ENCODE results near the gene SLBP. TPM values are rescaled to one million over a fixed set of nuclear protein-coding genes. Genes with fewer than 3 reads are reported as not detected.

The SLBP gene
- total and polyA plus RNA-seq, 2 donors (not counting 3 experiments of a cell fraction or from before 2014, with no cell fraction given): 48.3 to 63.1 TPM

DNA sequence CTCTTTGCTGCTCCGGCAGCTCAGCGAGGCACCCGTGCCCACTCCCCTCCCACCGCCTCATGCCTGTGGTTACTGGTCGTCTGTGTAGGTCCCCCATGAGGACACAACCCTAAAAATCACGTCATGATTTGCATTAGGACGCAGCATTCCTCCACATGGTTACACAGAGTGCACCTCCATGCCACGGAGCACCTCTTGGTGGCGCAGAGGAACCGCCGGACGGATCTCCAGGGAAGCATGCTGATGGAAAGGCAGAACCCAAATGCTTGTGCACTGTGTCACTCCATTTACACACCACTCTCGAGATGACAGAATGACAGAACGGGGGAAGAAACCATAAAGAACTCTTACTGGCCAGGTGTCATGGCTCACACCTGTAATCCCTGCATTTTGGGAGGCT is 50.4 kb downstream of the SLBP start:
- ChIA-PET CTCF (no interaction called here), POLR2A (no interaction called here)

More for the DNA sequence above, 50.4 kb downstream of the SLBP start:
- H3K9me3 ChIP-seq (replicated peaks; ENCODE audit: control insufficient read depth, insufficient read depth, low read length): no peaks in the 10 kb centered on the region
- no peak overlapping the region for H2AFZ ChIP-seq (ENCODE audit: low read depth, low read length)
- BruUV-seq (replicated peaks): no TSS peak
- no peak for FAIRE-seq
- intact Hi-C loops (cut with micrococcal nuclease): no loop called here
- H3K4me1 ChIP-seq (ENCODE audit: control insufficient read depth, extremely low read depth, insufficient read depth, low read length): no peaks in the 10 kb centered on the region
- H3K9me1 ChIP-seq (replicated peaks; ENCODE audit: control insufficient read depth, extremely low read depth, insufficient read depth, low read length): no peaks in the 10 kb centered on the region
- H3K9ac ChIP-seq (replicated peaks; ENCODE audit: extremely low read depth, insufficient read depth, low read length): no peak overlapping the region
- H3K36me3 ChIP-seq (ENCODE audit: control insufficient read depth in 2 of 2, extremely low read depth in 1 of 2, insufficient read depth in 2 of 2, low read length in 2 of 2): no peaks in the 10 kb centered on the region
- no peak overlapping the region for H3K4me3 ChIP-seq (replicated peaks in 1 of 3; ENCODE audit: insufficient read depth in 1 of 3, low read depth in 1 of 3, low read length in 3 of 3)
- no peak overlapping the region for H3K27ac ChIP-seq (ENCODE audit: insufficient read depth, low read depth, low read length)
- TF ChIP-seq, protein P1, sequence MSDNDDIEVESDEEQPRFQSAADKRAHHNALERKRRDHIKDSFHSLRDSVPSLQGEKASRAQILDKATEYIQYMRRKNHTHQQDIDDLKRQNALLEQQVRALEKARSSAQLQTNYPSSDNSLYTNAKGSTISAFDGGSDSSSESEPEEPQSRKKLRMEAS (IDR thresholded peaks at IDR 0.05; ENCODE audit: insufficient read depth, insufficient read length): no peak
- TF ChIP-seq JUN (IDR thresholded peaks at IDR 0.05; ENCODE audit: borderline replicate concordance, insufficient read depth, insufficient read length, low read depth): no peak
- no peak for TF ChIP-seq POLR2AphosphoS5 (IDR thresholded peaks at IDR 0.05; ENCODE audit: insufficient read depth, low read depth, low read length)
- TF ChIP-seq POLR2A (IDR thresholded peaks at IDR 0.05; ENCODE audit: low read depth, low read length): no peak
- TF ChIP-seq, protein P2, sequence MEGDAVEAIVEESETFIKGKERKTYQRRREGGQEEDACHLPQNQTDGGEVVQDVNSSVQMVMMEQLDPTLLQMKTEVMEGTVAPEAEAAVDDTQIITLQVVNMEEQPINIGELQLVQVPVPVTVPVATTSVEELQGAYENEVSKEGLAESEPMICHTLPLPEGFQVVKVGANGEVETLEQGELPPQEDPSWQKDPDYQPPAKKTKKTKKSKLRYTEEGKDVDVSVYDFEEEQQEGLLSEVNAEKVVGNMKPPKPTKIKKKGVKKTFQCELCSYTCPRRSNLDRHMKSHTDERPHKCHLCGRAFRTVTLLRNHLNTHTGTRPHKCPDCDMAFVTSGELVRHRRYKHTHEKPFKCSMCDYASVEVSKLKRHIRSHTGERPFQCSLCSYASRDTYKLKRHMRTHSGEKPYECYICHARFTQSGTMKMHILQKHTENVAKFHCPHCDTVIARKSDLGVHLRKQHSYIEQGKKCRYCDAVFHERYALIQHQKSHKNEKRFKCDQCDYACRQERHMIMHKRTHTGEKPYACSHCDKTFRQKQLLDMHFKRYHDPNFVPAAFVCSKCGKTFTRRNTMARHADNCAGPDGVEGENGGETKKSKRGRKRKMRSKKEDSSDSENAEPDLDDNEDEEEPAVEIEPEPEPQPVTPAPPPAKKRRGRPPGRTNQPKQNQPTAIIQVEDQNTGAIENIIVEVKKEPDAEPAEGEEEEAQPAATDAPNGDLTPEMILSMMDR (IDR thresholded peaks at IDR 0.05; ENCODE audit: extremely low read depth in 1 of 2, insufficient read depth in 1 of 2, low read depth in 1 of 2, low read length in 2 of 2): no peak
- TF ChIP-seq FOS (IDR thresholded peaks at IDR 0.05; ENCODE audit: borderline replicate concordance, insufficient read depth, low read length): no peak
- TF ChIP-seq GATA2 (IDR thresholded peaks at IDR 0.05; ENCODE audit: insufficient read depth, insufficient read length, low read depth, low read length): no peak
- TF ChIP-seq MYC (IDR thresholded peaks at IDR 0.05; ENCODE audit: low read depth, low read length): no peak
- TF ChIP-seq EZH2 (IDR thresholded peaks at IDR 0.05; ENCODE audit: borderline replicate concordance, low read depth, low read length, severe bottlenecking): no peak
- no peaks in the 10 kb centered on the region for H3K27me3 ChIP-seq (ENCODE audit: control insufficient read depth in 2 of 2, insufficient read depth in 2 of 2, low read length in 2 of 2)
- H4K20me1 ChIP-seq (replicated peaks; ENCODE audit: control insufficient read depth, extremely low read depth, insufficient read depth, low read length): no peaks in the 10 kb centered on the region
- H3K79me2 ChIP-seq (ENCODE audit: control insufficient read depth, insufficient read depth, low read length): no peaks in the 10 kb centered on the region
- dilution Hi-C loops (cut with MboI; ENCODE audit: extremely low pct_ligation_motif_present, low sequenced_read_pairs): no loop called here
- H3K4me2 ChIP-seq (ENCODE audit: insufficient read depth, low read length): no peak overlapping the region
- no peak for DNase-seq (ENCODE audit: low read depth, low spot score)

Data from endothelial cell of umbilical vein (primary cell).